Mesothelial cell of epicardium (in vitro differentiated cells): Measurements from ENCODE around the gene NINL. TPM values are rescaled to one million over a fixed set of nuclear protein-coding genes. Genes with fewer than 3 reads are reported as not detected.
"Not testable (repeated sequence)": the region's sequence is repeated elsewhere in the genome, so short reads cannot be mapped to it uniquely, and the experiment has no call there.

Experiments
- DNase-seq, 2 experiments: peaks; one replicate each; pipeline ENCODE4 v3.0.0; 2021; ENCODE audit warnings: low spot score in 2 of 2; ENCODE audit not compliant: unreplicated experiment in 2 of 2
- H3K27ac Mint-ChIP-seq: 2 replicates; pipeline ENCODE4 v1.8.0; 2021; ENCODE audit warnings: mixed read lengths
- H3K27me3 Mint-ChIP-seq: 2 replicates; pipeline ENCODE4 v1.8.0; 2021; ENCODE audit warnings: low read depth, mixed read lengths
- H3K36me3 Mint-ChIP-seq: 2 replicates; pipeline ENCODE4 v1.8.0; 2021; ENCODE audit warnings: mixed read lengths
- H3K4me1 Mint-ChIP-seq: 2 replicates; pipeline ENCODE4 v1.8.0; 2021; ENCODE audit warnings: mixed read lengths
- H3K4me3 Mint-ChIP-seq: 2 replicates; pipeline ENCODE4 v1.8.0; 2021; ENCODE audit warnings: mild to moderate bottlenecking, moderate library complexity, mixed read lengths
- H3K9me3 Mint-ChIP-seq: 2 replicates; pipeline ENCODE4 v1.8.0; 2021; ENCODE audit warnings: mixed read lengths
- CTCF ChIP-seq: fragments of 200-600 bp; sonication (generic); IDR thresholded peaks from one replicate; pipeline ENCODE4 v1.5.0; 2021; ENCODE audit warnings: antibody characterized with exemption; ENCODE audit not compliant: unreplicated experiment
- total RNA-seq: library from RNA; stranded (reverse); gene quantifications from 3 replicates; pipeline ENCODE4 v1.2.1, GENCODE V29; 2021

The NINL gene
- total RNA-seq: 79.4 to 85.9 TPM (median 83.5 TPM) in 3 replicates

- Mint-ChIP-seq H3K4me1 (peaks cover 35% of the 10 kb centered on the region), H3K4me3 (peak within 1 kb of the TSS; percentile 88), H3K9me3 (no peaks in the 10 kb centered on the region), H3K36me3 (peaks cover 5% of the 10 kb centered on the region), H3K27ac (peak within 1 kb of the TSS; percentile 96), H3K27me3 (no peaks in the 10 kb centered on the region)
- peak; percentile 69 to 77 for DNase-seq
- no peak for TF ChIP-seq CTCF
Observed at GRCh38 chr20:25584905-25585704, at the start of gene NINL. Gene NINL, minus strand, starts transcription at chr20:25585531. Its CDS starts 58,944 bp downstream, at chr20:25526587.

- peaks cover 37% of the 10 kb centered on the region for H3K36me3 Mint-ChIP-seq
- no peaks in the 10 kb centered on the region for H3K27me3 Mint-ChIP-seq
- peaks cover 49% of the 10 kb centered on the region for H3K9me3 Mint-ChIP-seq
- H3K27ac Mint-ChIP-seq: no peak overlapping the region
- H3K4me3 Mint-ChIP-seq: no peak overlapping the region
- no peaks in the 10 kb centered on the region for H3K4me1 Mint-ChIP-seq
- no peak for TF ChIP-seq CTCF
- DNase-seq: no peak
Observed at GRCh38 chr20:25632940-25633790, 47.8 kb upstream of the NINL start.

GRCh38 chr20:25630615-25631014 lies 45.3 kb upstream of the NINL start:
- H3K27ac Mint-ChIP-seq, H3K4me1 Mint-ChIP-seq, DNase-seq, H3K27me3 Mint-ChIP-seq, H3K4me3 Mint-ChIP-seq: not testable (repeated sequence)
- Mint-ChIP-seq H3K36me3 (peaks cover 19% of the 10 kb centered on the region), H3K9me3 (peaks cover 34% of the 10 kb centered on the region)

- no peaks in the 10 kb centered on the region for H3K4me1 Mint-ChIP-seq
- no peak for DNase-seq
- H3K36me3 Mint-ChIP-seq: peaks cover 14% of the 10 kb centered on the region
- peaks cover 29% of the 10 kb centered on the region for H3K9me3 Mint-ChIP-seq
- H3K4me3 Mint-ChIP-seq: no peak overlapping the region
- no peak for TF ChIP-seq CTCF
- H3K27me3 Mint-ChIP-seq: no peaks in the 10 kb centered on the region
- H3K27ac Mint-ChIP-seq: no peak overlapping the region
Observed at GRCh38 chr20:25629816-25630499, 44.6 kb upstream of the NINL start.

GRCh38 chr20:25626779-25627178 lies 41.4 kb upstream of the NINL start:
- no peak overlapping the region for H3K27ac Mint-ChIP-seq

More at GRCh38 chr20:25626779-25627178, 41.4 kb upstream of the NINL start:
- Mint-ChIP-seq H3K4me3 (no peak overlapping the region), H3K9me3 (peaks cover 24% of the 10 kb centered on the region), H3K4me1 (peaks cover 19% of the 10 kb centered on the region), H3K36me3 (peaks cover 3% of the 10 kb centered on the region), H3K27me3 (no peaks in the 10 kb centered on the region)
- TF ChIP-seq CTCF: no peak
- DNase-seq: no peak
